ENCODE results near the gene MBD4. TPM values are rescaled to one million over a fixed set of nuclear protein-coding genes. Genes with fewer than 3 reads are reported as not detected.

The MBD4 gene
- total RNA-seq, 1 experiment from 2014 or later, result 40.1 TPM

GRCh38 chr3:129421988-129422745, 17.6 kb downstream of the MBD4 start:
- Histone ChIP-seq H3K27ac (ENCODE audit: insufficient read length, low read depth, low read length) (no peak overlapping the region), H2BK15ac (ENCODE audit: low read depth, low read length) (no peak overlapping the region), H4K91ac (ENCODE audit: insufficient read length, low read depth, low read length) (no peak overlapping the region), H2BK12ac (ENCODE audit: insufficient read length, low read depth, low read length) (no peak overlapping the region), H2BK5ac (ENCODE audit: insufficient read length, low read length) (no peak overlapping the region), H3K4me2 (ENCODE audit: insufficient read depth, insufficient read length, low read length) (no peak overlapping the region), H4K20me1 (ENCODE audit: control insufficient read depth, insufficient read depth, insufficient read length) (no peaks in the 10 kb centered on the region), H3K18ac (ENCODE audit: insufficient read length, low read depth, low read length) (no peak overlapping the region), H3K56ac (ENCODE audit: insufficient read length, low read depth, low read length) (no peak overlapping the region), H2BK20ac (ENCODE audit: low read depth, low read length, poor library complexity, severe bottlenecking) (no peak overlapping the region), H3K23ac (ENCODE audit: insufficient read length, low read depth, low read length) (no peak overlapping the region), H3T11ph (ENCODE audit: low read length) (no peak overlapping the region), H3K23me2 (ENCODE audit: insufficient read length, low read depth, low read length, poor library complexity, severe bottlenecking) (no peaks in the 10 kb centered on the region), H3K27me3 (ENCODE audit: insufficient read depth, low read length) (no peaks in the 10 kb centered on the region; the same call in 1 of the 2 replicates), H4K5ac (ENCODE audit: insufficient read length, low read depth, low read length) (no peak overlapping the region), H4K8ac (replicated peaks; ENCODE audit: insufficient read length, low read depth, low read length) (no peak overlapping the region), H2AFZ (ENCODE audit: low read length) (no peak overlapping the region), H3K9me3 (ENCODE audit: control insufficient read depth, low read depth, low read length) (no peaks in the 10 kb centered on the region), H3K14ac (ENCODE audit: insufficient read depth, low read length) (no peak overlapping the region), H2AK5ac (ENCODE audit: insufficient read length, low read length) (no peak overlapping the region), H3K79me1 (ENCODE audit: insufficient read depth, low read depth, low read length, poor library complexity, severe bottlenecking) (no peaks in the 10 kb centered on the region), H3K4me1 (ENCODE audit: insufficient read depth, low read length) (peaks cover 7% of the 10 kb centered on the region; the same call in 1 of the 2 replicates), H3K9ac (ENCODE audit: extremely low read depth, insufficient read length, low read length) (no peak overlapping the region), H2BK120ac (ENCODE audit: low read depth, low read length, poor library complexity, severe bottlenecking) (no peak overlapping the region), H3K4ac (ENCODE audit: low read depth, low read length) (no peak overlapping the region), H3K79me2 (ENCODE audit: insufficient read depth, low read length) (no peaks in the 10 kb centered on the region)
- peak; percentile 51 for TF ChIP-seq CTCF (conservative IDR thresholded peaks at IDR 0.05)
- peaks cover 35% of the 10 kb centered on the region for H3K27me3 Mint-ChIP-seq (ENCODE audit: low read depth)
- H3K4me3 Mint-ChIP-seq, result no peak overlapping the region
- H3K27ac Mint-ChIP-seq, result no peak overlapping the region; a peak in 2 of 7 replicates
- H3K9me3 Mint-ChIP-seq, result peaks cover 0 to 2% of the 10 kb centered on the region in 2 experiments; a peak in 1 of 5 replicates
- DNase-seq, result no peak
- peaks cover 34 to 40% of the 10 kb centered on the region in 2 experiments for H3K4me1 Mint-ChIP-seq
- WGBS (ENCODE audit: extremely low coverage, insufficient read length, low lambda C conversion rate), result no CpG with 5 or more reads among the region's 6 CpGs
- H3K36me3 Mint-ChIP-seq (ENCODE audit: insufficient read depth in 1 of 3, low read depth in 3 of 3), result no peaks in the 10 kb centered on the region

All from H9 (cell line).